GM15510 (cell line): ENCODE measurements around the gene DEPDC1.

Source experiments
- POLR2A ChIP-seq: IDR thresholded peaks from 3 replicates; pipeline ENCODE4 v1.6.1; 2011; ENCODE audit warnings: borderline replicate concordance; ENCODE audit not compliant: insufficient read length; ENCODE audit errors: extremely low read depth

Gene DEPDC1

DNA sequence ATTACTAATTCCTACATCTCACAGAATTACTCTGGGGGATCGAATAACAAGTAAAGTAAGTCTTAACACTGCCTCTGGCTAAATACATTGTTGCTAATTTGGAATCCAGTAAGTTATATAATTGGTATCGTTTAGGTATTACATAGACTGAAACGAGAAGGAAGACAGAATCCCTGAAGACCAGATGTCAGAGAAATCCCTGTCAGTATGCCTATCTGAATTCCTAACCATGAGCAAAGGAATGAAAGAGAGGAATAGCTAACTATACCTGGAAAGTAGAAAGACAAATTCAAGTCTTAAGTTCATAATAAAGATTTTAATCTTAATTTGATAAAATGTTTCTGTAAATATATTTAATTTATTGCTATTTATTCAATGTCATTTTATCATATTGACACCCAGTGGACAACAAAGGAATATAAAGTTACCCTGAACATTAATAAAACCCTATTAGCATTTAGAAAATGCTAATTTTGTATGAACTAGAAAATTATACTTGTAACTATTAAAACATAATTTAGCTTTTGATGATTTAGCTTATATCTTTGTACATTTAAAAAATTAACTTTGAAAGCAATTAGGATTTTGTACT, 11.4 kb downstream of the DEPDC1 start:
- TF ChIP-seq POLR2A, result no peak

DNA sequence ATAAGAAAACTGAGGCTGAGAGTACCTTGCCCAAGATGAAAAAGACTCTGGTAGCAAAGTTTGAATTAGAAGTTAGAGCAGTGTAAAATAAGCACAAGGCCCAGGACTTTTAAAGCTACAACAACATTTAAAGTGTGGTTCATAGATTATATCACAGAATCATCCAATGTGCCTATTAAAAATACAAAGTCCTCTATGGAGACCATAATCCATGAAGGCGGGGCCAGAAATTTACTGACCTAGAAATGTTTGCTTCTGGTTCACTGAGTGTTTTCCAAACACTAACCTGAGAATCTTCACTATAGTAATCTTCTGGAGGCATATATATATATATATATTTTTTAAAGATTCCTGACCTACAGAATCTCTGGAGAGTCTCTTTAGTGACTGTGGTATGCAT, 12.3 kb downstream of the DEPDC1 start:
- TF ChIP-seq POLR2A, result no peak

DNA sequence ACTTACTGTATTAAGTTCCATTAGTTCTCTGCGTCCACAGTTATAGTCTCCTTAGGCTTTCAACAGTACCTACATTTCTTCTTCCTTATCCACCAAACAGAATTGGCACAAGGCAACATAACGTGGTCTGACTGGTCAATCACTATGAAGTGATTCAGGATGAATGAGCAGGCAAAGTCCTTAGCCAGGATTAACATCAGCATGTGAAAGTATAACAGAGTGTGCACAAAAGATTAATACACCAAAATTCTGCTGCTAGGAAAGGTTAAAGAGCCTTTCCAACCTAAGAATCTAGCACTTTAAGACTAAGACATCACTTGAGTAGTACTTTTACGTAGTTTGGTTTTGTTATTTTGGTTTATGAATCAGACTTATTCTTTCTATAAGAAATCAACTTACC, 15.8 kb downstream of the DEPDC1 start:
- no peak for TF ChIP-seq POLR2A

DNA sequence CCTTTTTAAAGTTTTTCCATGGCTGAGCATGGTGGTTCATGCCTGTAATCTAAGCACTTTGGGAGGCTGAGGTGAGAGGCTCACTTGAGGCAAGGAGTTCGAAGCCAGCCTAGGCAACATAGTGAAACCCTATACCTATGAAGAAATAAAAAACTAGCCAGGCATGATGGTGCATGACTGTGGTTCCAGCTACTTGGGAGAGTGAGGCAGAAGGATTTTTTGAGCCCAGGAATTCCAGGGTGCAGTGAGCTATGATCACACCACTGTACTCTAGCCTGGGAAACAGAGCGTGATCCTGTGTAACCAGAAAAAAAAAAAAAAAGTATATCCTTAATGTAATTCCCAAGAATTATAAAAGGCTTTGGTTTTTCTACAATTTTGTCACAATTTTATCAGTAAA, 17.4 kb downstream of the DEPDC1 start:
- no peak for TF ChIP-seq POLR2A

DNA sequence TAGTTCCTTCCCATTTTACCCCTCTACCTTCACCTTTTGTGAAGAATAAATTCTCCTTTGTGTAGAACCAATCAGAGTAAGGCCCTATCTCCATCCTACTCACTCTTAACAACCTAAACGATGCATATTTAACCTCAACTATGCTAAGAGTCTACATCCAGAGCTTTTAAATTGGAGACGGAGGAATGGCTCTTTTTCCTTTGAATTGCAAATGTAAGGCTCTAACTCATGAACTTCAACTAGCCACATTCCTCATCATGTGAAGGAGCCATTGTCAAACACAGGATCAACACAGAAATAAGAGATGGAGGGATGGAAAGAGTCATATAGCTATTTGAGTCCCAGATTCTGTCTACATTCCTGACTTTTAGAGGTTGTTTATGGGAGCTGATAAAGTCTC, 18.2 kb downstream of the DEPDC1 start:
- no peak for TF ChIP-seq POLR2A

DNA sequence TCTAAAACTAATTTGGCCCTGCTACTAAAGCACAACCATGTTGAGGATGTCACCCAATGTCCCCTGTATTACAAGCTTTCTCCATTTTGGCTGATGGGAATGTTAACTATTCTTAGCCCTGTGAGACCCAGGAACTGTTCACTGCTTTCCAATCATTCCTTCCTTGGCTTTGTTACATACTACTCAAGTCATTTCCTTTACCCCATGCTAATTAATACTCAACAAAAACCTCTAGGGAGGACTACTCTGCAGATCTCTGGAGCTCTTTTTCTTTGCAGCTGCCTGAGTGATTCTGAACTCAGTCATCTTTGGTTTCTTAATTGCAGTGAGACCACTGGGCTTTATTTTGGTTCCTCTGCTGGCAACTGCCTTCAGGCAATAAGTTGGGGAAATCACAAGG, 23.8 kb downstream of the DEPDC1 start:
- no peak for TF ChIP-seq POLR2A

DNA sequence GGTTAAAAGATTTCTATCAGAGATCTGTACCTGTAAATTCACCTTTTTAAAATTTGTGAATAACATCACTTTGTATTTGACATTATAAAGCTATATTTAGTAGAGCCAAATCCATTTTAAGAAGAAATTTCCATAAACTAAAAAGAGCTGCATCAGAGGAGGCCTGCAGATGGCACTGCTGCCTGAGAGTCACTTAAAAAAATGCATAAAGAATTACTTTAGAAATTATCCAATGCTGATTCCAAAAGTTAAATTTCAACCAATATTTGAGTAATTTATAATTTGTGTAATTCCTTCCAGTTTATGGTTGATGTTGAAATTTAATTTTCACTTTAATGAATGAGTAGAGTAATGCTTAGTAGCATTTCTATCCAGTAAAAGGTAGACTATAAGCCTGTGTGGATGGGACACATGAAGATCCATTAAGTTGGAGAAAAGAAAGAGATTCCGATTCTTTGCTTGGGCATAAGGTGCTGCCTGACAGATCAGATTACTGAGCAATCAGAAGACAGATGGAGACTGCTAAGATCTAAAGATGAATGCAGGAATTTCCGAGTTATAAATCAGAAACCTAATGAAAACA, 26.4 kb downstream of the DEPDC1 start:
- no peak for TF ChIP-seq POLR2A

DNA sequence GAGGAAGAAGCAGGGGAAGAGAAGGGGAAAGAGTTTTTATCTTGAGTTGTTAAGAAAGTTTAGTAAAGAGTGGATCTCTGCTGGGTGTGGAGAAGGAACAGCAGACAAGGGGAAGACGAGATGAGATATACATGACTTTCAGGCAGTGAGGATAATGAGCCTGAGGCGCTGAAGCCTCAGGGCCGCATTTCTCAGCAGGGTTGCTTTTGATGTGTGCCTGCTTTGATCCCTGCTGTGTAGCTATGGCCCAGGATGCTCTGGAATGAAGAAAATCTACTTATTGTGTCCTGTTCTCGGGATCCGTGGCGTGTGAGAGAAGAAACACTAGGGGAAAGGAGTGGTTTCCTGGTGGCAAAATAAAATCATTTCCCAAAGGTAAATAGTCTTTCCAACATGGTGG, 32.0 kb downstream of the DEPDC1 start:
- no peak for TF ChIP-seq POLR2A

DNA sequence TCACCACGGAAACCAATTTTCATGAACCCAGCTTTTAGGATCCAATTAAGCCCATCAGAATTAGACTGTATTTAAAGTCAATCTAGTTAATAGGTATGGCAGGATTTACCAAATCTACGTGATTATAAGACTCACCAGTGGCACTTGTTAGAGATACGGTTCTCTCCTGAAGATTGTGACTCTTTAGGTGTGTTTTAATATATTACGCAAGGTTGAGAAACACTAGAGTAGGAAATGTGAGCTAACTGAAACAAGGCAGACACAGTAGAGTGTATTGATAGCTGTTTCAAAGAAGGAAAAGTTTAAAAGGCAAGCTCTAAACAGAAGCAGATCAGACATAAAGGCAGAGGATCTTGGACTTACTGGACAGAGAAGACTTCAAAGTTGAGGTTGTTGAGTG, 35.9 kb downstream of the DEPDC1 start:
- TF ChIP-seq POLR2A, result no peak

DNA sequence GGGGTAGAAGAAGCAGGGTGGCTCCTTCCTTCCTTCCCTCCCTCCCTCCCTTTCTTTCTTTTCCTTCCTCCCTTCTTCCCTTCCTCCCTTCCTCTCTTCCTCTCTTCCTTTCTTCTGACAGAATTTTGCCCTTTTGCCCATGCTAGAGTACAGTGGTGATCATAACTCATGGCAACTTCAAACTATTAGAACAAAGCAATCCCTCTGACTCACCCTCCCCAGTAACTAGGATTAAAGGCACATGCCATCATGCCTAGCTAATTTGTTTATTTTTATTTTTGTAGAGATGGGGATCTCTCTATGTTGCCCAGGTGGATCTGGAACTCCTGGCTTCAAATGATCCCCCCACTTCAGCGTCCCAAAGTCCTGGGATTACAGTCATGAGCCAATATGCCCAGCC, 37.1 kb downstream of the DEPDC1 start:
- TF ChIP-seq POLR2A, result no peak

DNA sequence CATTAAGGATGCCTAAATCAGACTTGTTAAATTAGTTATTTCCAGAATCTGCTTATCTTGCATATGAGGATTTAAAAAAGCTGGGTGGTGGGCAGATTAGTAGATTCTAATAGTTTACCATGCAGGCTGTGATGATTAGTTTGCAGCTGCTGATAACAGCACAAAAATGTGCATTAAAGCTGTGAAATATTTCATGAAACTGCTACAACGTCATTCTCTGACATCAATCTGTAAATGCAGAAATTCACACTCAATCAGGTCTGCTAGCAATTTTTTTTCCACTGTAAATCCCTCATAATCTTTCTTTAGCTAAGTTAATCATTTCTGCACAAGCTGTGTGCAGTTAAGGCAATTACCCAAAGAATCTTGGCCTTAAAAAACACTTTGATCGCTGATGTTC, 37.8 kb downstream of the DEPDC1 start:
- no peak for TF ChIP-seq POLR2A

DNA sequence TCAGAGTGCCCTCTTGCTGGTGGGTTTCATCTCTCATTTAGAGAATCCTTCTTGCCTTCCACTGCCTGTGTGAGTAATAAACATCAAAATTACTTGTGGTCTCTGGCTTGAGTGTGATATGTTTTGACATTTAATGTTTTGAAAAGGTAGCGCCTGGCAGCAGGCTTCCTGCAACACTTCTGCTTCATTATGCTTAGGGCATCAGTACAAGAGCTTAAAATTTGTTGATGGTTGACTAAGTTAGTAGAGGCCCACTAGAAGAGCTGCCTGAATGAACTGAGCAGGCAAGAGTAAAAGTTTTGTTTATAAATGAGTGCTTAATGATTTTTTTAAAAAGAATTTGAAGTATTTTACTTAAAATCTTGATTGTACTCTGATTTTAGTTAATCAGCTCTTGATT, 40.7 kb downstream of the DEPDC1 start:
- TF ChIP-seq POLR2A, result no peak

DNA sequence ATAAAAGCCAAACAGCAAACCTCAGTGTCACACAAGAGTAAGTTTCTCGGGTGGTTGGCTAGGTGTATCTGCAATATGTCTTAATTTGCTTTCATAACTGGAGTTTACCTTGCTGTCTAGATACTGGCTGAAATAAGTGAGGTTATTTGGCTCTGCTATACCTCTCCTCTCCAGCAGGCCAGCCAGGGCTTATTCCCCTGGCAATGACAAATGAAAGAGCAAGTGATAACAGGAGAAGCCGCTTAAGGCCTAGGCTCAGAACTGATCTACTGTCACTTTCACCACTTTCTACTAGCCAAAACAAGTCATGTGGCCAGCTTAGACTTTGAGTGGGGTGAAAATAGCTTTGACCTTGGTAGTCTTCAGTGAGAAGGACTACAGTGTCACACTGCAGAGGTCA, 42.3 kb downstream of the DEPDC1 start:
- TF ChIP-seq POLR2A, result no peak

DNA sequence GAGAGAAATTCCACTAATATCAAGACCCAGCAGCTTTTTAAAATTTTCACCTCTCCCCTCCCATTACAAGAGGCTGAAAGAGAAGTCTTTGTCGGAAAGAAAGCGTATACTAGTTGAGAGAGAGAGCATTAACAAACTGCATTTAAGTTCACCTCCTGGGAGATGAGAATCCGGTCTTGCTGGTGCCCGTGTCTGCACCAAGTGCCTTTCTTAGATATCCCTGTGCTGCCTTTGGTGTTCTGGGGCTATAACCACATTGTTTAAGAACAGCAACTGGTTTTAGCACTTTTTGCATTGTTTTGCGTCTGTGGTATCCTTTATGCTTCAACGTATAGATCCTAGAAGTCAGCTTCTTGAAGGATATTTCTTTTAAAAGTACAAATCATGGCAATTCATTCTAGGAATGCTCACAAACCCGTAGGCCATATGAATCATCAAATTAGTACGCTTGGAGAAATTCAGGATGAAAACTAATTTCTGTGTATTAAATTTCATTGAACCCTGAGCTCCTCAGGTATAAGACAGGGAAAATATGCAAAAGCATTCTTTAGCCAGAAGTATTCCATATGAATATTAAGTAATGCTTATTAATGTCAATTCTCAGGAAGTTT, 43.7 kb downstream of the DEPDC1 start:
- TF ChIP-seq POLR2A, result no peak

DNA sequence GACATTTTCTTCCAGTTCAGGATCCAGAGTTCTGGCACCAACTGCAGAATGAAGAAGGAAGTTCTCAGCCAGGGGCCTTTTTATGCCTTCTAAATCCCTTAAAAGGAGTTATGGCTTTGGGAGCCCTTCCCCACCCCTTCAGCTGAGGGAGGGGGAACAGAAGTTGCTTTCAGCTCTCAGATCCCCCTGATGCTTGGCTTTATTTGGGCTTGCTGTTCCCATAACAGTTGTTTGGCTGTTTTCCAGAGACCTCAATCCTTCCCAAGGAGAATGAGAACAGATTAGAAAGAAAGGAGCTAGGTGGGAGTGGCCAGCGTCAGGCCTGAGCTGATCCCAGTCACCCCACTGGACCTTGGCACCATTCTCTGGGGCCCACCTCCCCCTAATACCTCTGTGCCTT, 47.0 kb downstream of the DEPDC1 start, which contains the start of gene RPE65:
RPE65 (minus strand) TSS at position 54 of the 400 bp plus-strand sequence; CDS start at position 5, 49 bp downstream.
- TF ChIP-seq POLR2A, result no peak

DNA sequence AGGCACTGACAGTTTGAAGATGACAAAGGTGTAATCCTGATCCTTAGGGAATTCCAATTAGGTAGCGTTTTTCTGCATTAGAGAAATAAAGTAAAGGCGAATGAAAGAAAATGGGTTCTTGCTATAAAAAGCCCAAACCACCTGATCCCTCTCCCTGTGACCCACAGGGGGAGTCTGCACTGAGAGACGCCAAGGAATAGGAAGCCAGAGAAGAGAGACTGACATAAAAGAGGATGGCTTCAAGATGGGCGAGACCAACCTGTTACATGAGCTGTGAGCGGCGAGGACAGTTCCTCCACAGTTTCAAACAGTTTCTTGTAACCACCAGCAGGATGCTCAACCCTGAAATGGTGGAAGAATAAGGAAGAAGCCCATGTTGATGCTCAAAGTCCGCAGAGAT, 48.5 kb downstream of the DEPDC1 start:
- no peak for TF ChIP-seq POLR2A

DNA sequence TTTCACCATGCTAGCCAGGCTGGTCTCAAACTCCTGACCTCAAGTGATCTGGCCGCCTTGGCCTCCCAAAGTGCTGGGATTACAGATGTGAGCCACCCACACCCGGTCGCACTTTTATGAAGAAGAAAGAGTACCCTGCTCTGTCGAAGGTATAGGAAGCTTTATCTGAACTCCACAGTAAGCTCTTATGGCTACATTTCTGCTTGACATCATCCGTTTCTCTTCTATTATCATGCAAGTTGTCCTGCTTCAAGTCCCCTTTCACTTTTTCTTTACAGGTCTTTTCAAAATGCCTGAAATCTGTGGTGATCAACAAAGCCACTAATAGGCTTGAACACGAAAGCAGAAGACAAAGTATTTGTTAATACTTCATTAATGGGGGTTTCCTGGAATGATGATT, 51.2 kb downstream of the DEPDC1 start:
- TF ChIP-seq POLR2A, result no peak

DNA sequence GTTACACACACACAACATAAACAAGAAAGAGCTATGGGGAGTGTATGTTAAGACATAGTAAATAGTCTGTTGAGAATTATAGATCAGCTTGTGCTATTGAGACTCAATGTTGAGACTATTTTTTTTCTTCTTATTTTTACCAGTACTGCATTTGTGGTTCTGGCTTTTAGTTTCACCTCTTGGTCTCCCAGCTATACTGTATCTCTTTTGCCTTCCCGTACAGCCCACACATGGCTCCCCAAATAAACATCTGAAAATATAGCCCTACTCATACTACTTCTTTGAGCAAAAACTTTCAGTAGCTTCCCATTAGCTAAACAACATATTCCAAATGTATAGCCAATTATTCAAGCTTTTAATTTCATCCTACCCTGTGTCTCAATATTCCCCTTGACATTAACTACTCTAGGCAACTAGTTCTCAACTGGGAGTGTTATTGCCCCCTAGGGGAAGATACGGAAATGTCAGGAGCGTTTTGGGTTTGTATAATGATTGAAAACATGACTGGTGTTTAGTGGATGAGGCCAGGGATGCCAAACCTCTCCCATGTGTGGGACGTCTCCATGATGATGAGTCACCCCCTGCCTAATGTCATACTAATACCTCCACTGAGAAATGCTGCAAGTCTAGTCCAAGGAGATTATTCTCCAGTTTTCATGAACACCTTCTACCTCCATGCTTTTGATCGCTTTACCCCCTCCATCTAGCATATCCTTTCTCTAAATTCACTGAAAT, 53.9 kb downstream of the DEPDC1 start:
- no peak for TF ChIP-seq POLR2A
